Cardiac muscle cell (in vitro differentiated cells and primary cell): ENCODE measurements around the gene LOX. TPM values are rescaled to one million over a fixed set of nuclear protein-coding genes. Genes with fewer than 3 reads are reported as not detected.
A peak's percentile ranks its signal among the peaks of the same experiment; 100 is the strongest.

Experiments
- DNase-seq, 2 donors: peaks; one replicate each; pipeline versions ENCODE4 v3.0.0 to v3.0.0-alpha.2; 2010 to 2017; ENCODE audit warnings: low read depth in 1 of 2, low spot score in 1 of 2
- H3K27ac ChIP-seq: fragments of 200-600 bp; sonication (generic); 2 replicates; pipeline ENCODE4 v1.5.1; 2016
- H3K27me3 ChIP-seq: fragments of 200-600 bp; sonication (generic); 2 replicates; pipeline ENCODE4 v1.6.0; 2016; ENCODE audit warnings: control low read depth
- H3K36me3 ChIP-seq: fragments of 200-600 bp; sonication (generic); 2 replicates; pipeline ENCODE4 v1.5.1; 2016; ENCODE audit warnings: control low read depth
- H3K4me1 ChIP-seq: fragments of 200-600 bp; sonication (generic); 2 replicates; pipeline ENCODE4 v1.8.1; 2017; ENCODE audit warnings: low read depth, mild to moderate bottlenecking, mixed run types
- H3K4me3 ChIP-seq: fragments of 200-600 bp; sonication (generic); 2 replicates; pipeline ENCODE4 v1.5.1; 2016; ENCODE audit warnings: mild to moderate bottlenecking
- H3K9me3 ChIP-seq: fragments of 200-600 bp; sonication (generic); 2 replicates; pipeline ENCODE4 v1.5.1; 2017; ENCODE audit warnings: low read depth, mild to moderate bottlenecking, control low read depth
- CTCF ChIP-seq: IDR thresholded peaks from 2 replicates; pipeline ENCODE4 v1.5.1; 2012; ENCODE audit warnings: low read depth, mild to moderate bottlenecking, low read length
- polyA plus RNA-seq: library from polyadenylated mRNA; unstranded; fragments of >200 nt; fragmentation: Nextera tagmentation; extraction: Ambion mirVana; gene quantifications from 2 replicates; pipeline ENCODE4 v1.2.1, GENCODE V29; 2016
- total RNA-seq: library from RNA; depleted of rRNA; stranded (reverse); fragments of >200 nt; gene quantifications from 2 replicates; pipeline ENCODE4 v1.2.3, GENCODE V29; 2016

The LOX gene
- total and polyA plus RNA-seq, 2 experiments from 2014 or later: 2.0 to 4.6 TPM

GRCh38 chr5:122089096-122090013 lies 11.3 kb upstream of the LOX start:
- no peak for TF ChIP-seq CTCF
- Histone ChIP-seq H3K4me1 (no peaks in the 10 kb centered on the region), H3K27ac (no peak overlapping the region), H3K27me3 (no peaks in the 10 kb centered on the region), H3K9me3 (no peaks in the 10 kb centered on the region), H3K4me3 (no peak overlapping the region), H3K36me3 (no peaks in the 10 kb centered on the region)
- peak in 1 of 2 donors; percentile 87 for DNase-seq

GRCh38 chr5:122085041-122085440 lies 7.0 kb upstream of the LOX start:
- no peaks in the 10 kb centered on the region for H3K27me3 ChIP-seq
- no peaks in the 10 kb centered on the region for H3K9me3 ChIP-seq
- no peaks in the 10 kb centered on the region for H3K4me1 ChIP-seq
- no peak for DNase-seq
- H3K4me3 ChIP-seq: no peak overlapping the region
- H3K27ac ChIP-seq: no peak overlapping the region
- H3K36me3 ChIP-seq: no peaks in the 10 kb centered on the region
- no peak for TF ChIP-seq CTCF

DNA sequence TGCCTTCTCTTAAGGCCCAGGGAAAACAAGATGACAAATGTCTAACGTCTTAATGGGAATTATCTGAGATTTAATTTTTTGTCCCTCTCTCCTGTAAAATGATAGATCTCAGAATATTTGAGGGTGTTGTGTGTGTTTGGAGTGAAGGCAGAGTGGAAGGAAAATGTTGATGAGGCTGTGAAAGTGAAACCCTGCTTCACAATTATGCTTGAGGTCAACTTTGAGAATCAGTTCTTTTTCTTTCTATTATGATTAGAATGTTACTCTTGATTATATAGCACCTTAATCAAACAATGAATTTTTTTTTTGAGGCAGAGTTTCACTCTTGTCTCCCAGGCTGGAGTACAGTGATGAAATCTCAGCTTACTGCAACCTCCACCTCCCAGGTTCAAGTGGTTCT lies 5.5 kb upstream of the LOX start:
- Histone ChIP-seq H3K27ac (no peak overlapping the region), H3K27me3 (peaks cover 10% of the 10 kb centered on the region), H3K9me3 (no peaks in the 10 kb centered on the region), H3K4me1 (no peaks in the 10 kb centered on the region), H3K36me3 (no peaks in the 10 kb centered on the region), H3K4me3 (no peak overlapping the region)
- no peak for DNase-seq
- TF ChIP-seq CTCF: no peak

DNA sequence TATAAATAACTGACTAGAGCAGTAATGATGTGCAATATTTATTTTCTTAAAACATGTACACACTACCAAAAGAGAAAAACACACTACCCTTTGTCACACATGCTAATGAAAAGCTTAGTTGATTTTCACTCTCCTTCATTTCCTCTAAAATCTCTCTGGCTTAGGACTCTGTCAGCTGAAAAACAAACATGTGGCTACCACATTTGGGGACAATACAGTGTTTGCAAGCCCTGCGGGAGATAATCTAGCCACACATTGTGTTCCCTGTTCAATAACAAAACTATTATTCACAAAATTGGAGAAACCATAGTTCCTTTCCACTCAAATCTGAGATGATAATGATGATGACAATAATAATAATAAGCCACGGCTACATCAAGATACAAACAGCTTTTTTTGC lies 3.5 kb upstream of the LOX start:
- no peak for DNase-seq
- no peaks in the 10 kb centered on the region for H3K4me1 ChIP-seq
- H3K9me3 ChIP-seq: no peaks in the 10 kb centered on the region
- peaks cover 24% of the 10 kb centered on the region for H3K27me3 ChIP-seq
- no peak overlapping the region for H3K4me3 ChIP-seq
- TF ChIP-seq CTCF: no peak
- no peaks in the 10 kb centered on the region for H3K36me3 ChIP-seq
- H3K27ac ChIP-seq: no peak overlapping the region

DNA sequence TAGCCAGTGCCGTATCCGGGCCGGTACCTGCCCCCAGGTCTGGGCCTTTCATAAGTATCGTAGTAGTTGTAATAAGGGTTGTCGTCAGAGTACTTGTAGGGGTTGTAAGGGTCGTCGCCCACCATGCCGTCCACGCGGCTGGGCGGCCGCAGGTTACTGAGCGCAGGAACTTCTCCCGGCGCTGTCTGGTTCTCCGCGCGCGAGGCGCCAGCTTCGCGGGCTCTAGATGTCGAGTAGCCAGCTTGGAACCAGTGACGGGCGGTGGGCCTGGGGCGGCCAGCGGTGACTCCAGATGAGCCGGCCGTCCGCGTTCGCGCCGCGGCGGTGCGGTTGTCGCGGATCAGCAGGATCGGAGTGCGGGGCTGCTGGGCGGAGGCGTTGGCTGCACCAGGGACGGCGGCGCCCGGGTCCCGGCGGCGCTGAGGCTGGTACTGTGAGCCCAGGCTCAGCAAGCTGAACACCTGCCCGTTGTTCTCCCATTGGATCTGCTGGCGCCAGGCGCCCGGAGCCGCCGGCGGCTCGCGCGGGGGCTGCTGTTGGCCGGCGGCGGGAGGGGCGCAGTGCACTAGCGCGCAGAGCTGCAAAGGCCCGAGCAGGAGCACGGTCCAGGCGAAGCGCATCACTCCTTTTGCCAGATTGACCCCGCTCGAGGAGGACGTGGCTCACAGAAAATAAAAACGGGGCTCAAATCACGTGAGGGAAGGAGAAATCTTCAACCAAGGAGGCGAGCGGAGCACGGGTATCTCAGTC lies 518 bp downstream of the LOX start:
- Histone ChIP-seq H3K4me3 (peak overlapping the region; percentile 42), H3K4me1 (no peaks in the 10 kb centered on the region), H3K36me3 (no peaks in the 10 kb centered on the region), H3K9me3 (no peaks in the 10 kb centered on the region), H3K27me3 (peaks cover 24% of the 10 kb centered on the region), H3K27ac (no peak overlapping the region)
- peak; percentile 58 to 60 for DNase-seq
- no peak for TF ChIP-seq CTCF
